Ovary (tissue), 3 donors: ENCODE measurements around the gene KCNG2.

Source experiments
- EP300 ChIP-seq: sonication (generic); formaldehyde crosslinking; IDR thresholded peaks from one replicate; pipeline ENCODE4 v1.6.1; 2017; ENCODE audit warnings: antibody characterized with exemption
- POLR2A ChIP-seq: fragments of 450-650 bp; IDR thresholded peaks from one replicate; pipeline ENCODE4 v1.6.1; 2017; ENCODE audit warnings: antibody characterized with exemption, mild to moderate bottlenecking, moderate library complexity
- TF ChIP-seq, protein P1 (sequence below), 3 donors: fragments of 450-650 bp in 2 of 3; fragments of 200-600 bp in 1 of 3; IDR thresholded peaks; one replicate each; pipeline versions ENCODE4 v1.5.1 to v1.8.0; 2016 to 2022; ENCODE audit warnings: antibody characterized with exemption in 3 of 3, mild to moderate bottlenecking in 1 of 3
- donor health status: DM: no; HTN: no; CAD: no.

GRCh38 chr18:79862562-79862961 is 64.8 kb downstream of the KCNG2 start:
- TF ChIP-seq POLR2A (no peak), EP300 (no peak)
- TF ChIP-seq, protein P1, sequence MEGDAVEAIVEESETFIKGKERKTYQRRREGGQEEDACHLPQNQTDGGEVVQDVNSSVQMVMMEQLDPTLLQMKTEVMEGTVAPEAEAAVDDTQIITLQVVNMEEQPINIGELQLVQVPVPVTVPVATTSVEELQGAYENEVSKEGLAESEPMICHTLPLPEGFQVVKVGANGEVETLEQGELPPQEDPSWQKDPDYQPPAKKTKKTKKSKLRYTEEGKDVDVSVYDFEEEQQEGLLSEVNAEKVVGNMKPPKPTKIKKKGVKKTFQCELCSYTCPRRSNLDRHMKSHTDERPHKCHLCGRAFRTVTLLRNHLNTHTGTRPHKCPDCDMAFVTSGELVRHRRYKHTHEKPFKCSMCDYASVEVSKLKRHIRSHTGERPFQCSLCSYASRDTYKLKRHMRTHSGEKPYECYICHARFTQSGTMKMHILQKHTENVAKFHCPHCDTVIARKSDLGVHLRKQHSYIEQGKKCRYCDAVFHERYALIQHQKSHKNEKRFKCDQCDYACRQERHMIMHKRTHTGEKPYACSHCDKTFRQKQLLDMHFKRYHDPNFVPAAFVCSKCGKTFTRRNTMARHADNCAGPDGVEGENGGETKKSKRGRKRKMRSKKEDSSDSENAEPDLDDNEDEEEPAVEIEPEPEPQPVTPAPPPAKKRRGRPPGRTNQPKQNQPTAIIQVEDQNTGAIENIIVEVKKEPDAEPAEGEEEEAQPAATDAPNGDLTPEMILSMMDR (IDR thresholded peaks at IDR 0.05), result no peak
